GM12873 (cell line): Measurements from ENCODE around the gene ESRP2.
A peak's percentile ranks its signal among the peaks of the same experiment; 100 is the strongest.

Source experiments
- TF ChIP-seq, protein P1 (sequence below): IDR thresholded peaks from 2 replicates; pipeline ENCODE4 v1.5.1; 2012; ENCODE audit warnings: low read depth, mild to moderate bottlenecking, moderate library complexity, low read length, control low read depth; ENCODE audit not compliant: insufficient read depth; ENCODE audit errors: missing control alignments

ESRP2 gene

DNA sequence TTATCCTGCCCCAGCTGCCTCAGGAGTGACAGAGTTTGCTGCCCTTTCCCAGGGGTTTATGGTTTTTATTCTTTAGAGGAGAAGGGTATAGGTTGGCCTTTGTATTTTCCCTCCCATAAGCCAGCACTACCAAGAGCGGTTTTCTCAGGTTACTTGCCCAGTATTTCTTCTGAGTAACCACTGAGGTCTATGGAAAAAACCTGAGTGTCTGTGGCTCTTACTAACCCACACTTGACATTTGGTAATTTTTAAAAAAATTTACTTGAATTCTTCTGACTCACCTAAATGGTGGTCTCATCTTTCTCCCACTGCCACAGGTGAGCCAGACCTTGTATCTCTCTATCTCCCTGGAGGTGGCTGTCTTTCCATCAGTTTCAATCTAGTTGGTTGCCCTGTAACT, 34.4 kb upstream of the ESRP2 start:
- TF ChIP-seq, protein P1, sequence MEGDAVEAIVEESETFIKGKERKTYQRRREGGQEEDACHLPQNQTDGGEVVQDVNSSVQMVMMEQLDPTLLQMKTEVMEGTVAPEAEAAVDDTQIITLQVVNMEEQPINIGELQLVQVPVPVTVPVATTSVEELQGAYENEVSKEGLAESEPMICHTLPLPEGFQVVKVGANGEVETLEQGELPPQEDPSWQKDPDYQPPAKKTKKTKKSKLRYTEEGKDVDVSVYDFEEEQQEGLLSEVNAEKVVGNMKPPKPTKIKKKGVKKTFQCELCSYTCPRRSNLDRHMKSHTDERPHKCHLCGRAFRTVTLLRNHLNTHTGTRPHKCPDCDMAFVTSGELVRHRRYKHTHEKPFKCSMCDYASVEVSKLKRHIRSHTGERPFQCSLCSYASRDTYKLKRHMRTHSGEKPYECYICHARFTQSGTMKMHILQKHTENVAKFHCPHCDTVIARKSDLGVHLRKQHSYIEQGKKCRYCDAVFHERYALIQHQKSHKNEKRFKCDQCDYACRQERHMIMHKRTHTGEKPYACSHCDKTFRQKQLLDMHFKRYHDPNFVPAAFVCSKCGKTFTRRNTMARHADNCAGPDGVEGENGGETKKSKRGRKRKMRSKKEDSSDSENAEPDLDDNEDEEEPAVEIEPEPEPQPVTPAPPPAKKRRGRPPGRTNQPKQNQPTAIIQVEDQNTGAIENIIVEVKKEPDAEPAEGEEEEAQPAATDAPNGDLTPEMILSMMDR = no peak

- TF ChIP-seq, protein P1 = no peak
Measured at GRCh38 chr16:68269793-68270192, 33.9 kb upstream of the ESRP2 start.

DNA sequence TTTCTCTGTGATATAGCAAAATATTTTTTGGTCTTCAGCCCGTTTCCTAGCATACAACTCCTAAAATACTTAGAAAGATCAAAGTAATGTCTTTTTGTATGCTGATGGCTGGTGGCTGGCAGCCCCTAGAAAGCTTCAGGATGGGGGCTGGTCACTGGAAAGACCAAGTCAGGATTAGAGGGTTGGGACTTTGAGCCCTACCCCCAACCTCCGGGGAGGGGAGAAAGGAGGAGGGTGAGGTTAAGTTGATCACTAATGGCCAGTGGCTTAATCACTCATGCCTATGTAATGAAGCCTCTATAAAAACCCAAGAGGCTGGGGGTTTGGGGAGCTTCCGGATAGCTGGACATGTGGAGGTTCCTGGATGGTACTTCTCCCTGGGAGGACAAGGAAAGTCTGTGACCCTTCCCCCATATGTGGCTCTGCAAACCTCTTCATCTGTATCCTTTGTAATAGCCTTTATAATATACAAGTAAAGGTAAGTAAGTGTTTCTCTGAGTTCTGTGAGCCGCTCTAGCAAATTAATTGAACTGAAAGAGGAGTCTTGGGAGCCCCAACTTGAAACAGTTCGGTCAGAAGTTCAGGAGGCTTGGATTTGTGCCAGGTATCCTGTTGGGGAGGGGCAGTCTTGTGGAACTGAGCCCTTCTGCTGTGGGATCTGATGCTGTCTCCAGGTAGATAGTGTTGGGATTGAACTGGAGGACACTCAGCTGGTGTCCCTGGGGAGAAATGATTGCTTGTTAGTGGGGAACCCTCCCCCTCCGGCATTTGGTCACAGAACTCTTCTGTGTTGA, 31.9 kb upstream of the ESRP2 start:
- TF ChIP-seq, protein P1 = no peak

GRCh38 chr16:68265078-68265920, 29.4 kb upstream of the ESRP2 start:
- TF ChIP-seq, protein P1 = no peak

DNA sequence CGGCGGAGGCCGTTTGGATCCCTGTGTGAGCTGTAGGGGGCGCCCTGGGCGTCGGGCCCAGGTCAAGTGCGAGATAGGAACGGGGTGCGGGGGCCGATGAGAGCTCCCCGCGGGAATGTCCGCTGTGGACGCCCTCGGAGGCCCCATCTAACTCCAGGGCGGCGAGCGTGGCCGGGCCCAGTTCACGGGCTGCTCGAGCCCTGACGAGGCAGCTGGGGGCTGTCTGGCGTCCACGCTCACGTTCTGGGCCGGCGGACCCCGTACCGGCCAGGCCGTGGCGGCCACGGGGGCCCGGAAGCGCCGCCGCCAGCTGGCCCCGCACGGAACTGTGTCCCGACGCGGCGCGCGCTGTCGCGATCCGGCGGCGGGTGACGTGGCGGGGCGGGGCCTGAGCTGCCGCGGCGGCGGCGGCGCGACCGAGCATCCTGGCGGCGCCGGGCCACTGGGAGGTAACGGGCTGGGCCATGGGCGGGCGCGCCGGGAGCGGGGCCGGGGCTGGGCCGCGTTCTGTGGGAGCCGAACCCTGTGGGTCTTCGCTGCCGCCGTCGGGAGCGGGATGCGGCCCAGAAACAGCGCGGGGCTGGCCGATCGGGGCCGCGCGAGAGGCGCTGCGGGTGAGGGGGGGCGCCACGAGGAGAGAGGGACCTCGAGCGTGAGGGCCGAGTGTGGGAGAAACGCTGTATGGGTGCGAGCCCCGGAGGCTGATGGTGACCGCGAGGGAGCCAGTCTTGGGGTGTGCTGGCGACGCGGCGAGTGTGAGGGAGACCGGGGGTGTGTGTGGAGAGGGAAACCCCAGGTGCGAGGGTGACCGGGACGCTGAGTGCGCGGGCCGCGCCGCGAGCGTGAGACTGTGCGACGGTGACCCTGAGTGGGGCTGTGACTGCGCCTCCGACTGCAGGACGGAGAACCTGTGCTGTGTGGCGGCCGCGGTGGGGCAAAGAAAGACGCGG, 28.5 kb upstream of the ESRP2 start, which contains the start of gene SLC7A6:
Gene SLC7A6 (plus strand): TSS at position 399 of the 950 bp plus-strand sequence. CDS start 10,201 bp downstream, outside the sequence.
- TF ChIP-seq, protein P1 = peak; percentile 81

GRCh38 chr16:68263559-68264127, 27.7 kb upstream of the ESRP2 start:
- TF ChIP-seq, protein P1 = no peak
